ENCODE measurements around the gene GTF2E1. TPM values are rescaled to one million over a fixed set of nuclear protein-coding genes. Genes with fewer than 3 reads are reported as not detected.

The GTF2E1 gene
- total and polyA plus RNA-seq, 2 of the 4 experiments (the other 2 are of a cell fraction): 8.2 to 18.5 TPM

DNA sequence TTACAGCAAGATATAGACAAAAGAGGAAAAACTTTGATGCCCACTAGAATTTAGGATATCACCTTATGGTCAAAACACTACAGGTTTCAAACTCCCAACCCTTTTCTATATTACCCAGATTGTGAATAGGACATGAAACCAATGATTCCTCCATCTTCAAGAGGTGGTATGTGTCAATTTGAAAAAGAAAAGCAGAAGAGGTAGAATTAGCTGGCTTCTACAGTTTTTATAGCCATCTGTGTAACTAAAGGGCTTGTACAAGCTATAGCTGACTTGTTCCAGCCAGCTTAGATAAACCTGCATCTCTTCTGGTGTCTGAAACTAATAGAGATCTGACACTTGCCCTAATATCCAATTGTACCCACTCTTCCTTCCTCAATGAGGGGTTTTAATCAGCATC is 35.6 kb upstream of the GTF2E1 start:
- H3K79me1 ChIP-seq (ENCODE audit: low read depth in 1 of 2, low read length in 2 of 2): peaks cover 0 to 6% of the 10 kb centered on the region in 2 experiments; a peak in 2 of 4 replicates
- no peak overlapping the region for H3K23ac ChIP-seq (ENCODE audit: low read depth, low read length)
- H4K5ac ChIP-seq (ENCODE audit: low read depth, low read length): no peak overlapping the region
- intact Hi-C loops (cut with micrococcal nuclease): no loop called here
- no peak overlapping the region for H2BK15ac ChIP-seq (ENCODE audit: low read depth, low read length)
- in situ Hi-C loops (cut with MboI; ENCODE audit: low sequenced_read_pairs): no loop called here
- no peak overlapping the region for H4K91ac ChIP-seq (ENCODE audit: insufficient read depth, low read depth, low read length)
- peaks cover 5% of the 10 kb centered on the region; the same call in 1 of the 2 replicates for H3K36me3 ChIP-seq (ENCODE audit: control insufficient read depth, insufficient read depth, low read length)
- H2BK120ac ChIP-seq (ENCODE audit: low read depth, low read length): no peak overlapping the region
- dilution Hi-C loops (cut with HindIII; ENCODE audit: low sequenced_read_pairs, unreplicated experiment): no loop called here
- peaks cover 3% of the 10 kb centered on the region; the same call in 1 of the 2 replicates for H3K9me3 ChIP-seq (ENCODE audit: control insufficient read depth, insufficient read depth, low read length)
- H4K8ac ChIP-seq (ENCODE audit: low read depth in 2 of 2, low read length in 2 of 2): no peak overlapping the region
- H4K20me1 ChIP-seq (ENCODE audit: insufficient read depth, low read length): no peaks in the 10 kb centered on the region
- POLR2A ChIA-PET (ENCODE audit: unreplicated experiment): no interaction called here
- no peak overlapping the region for H3K18ac ChIP-seq (ENCODE audit: low read depth, low read length)
- no peak overlapping the region for H3K27ac ChIP-seq (ENCODE audit: insufficient read depth, low read length)
- no peak overlapping the region for H2BK20ac ChIP-seq (ENCODE audit: low read depth, low read length)
- no peak overlapping the region for H3K4me2 ChIP-seq (ENCODE audit: low read depth, low read length)
- no peak overlapping the region for H3K14ac ChIP-seq (replicated peaks; ENCODE audit: low read depth, low read length)
- DNase-seq (no peak), ATAC-seq (ENCODE audit: low read depth) (no peak)
- H2BK5ac ChIP-seq (ENCODE audit: low read depth, low read length, poor library complexity, severe bottlenecking): no peak overlapping the region
- peaks cover 2% of the 10 kb centered on the region for H3K4me1 ChIP-seq (ENCODE audit: control insufficient read depth, insufficient read depth, low read length)
- TF ChIP-seq MAZ (IDR thresholded peaks at IDR 0.05; ENCODE audit: borderline replicate concordance, low read depth, low read length) (no peak), RFX5 (IDR thresholded peaks at IDR 0.05; ENCODE audit: low read depth, low read length) (no peak), MXI1 (IDR thresholded peaks at IDR 0.05; ENCODE audit: borderline replicate concordance, low read depth, low read length) (no peak), RCOR1 (IDR thresholded peaks at IDR 0.05; ENCODE audit: insufficient replicate concordance, low read length) (no peak), BHLHE40 (IDR thresholded peaks at IDR 0.05; ENCODE audit: low read depth, low read length) (no peak), RAD21 (IDR thresholded peaks at IDR 0.05; ENCODE audit: low read length) (no peak), NFE2L2 (IDR thresholded peaks at IDR 0.05; ENCODE audit: low read depth, low read length) (no peak), CHD1 (IDR thresholded peaks at IDR 0.05; ENCODE audit: low read depth, low read length) (no peak)
- TF ChIP-seq, protein P1, sequence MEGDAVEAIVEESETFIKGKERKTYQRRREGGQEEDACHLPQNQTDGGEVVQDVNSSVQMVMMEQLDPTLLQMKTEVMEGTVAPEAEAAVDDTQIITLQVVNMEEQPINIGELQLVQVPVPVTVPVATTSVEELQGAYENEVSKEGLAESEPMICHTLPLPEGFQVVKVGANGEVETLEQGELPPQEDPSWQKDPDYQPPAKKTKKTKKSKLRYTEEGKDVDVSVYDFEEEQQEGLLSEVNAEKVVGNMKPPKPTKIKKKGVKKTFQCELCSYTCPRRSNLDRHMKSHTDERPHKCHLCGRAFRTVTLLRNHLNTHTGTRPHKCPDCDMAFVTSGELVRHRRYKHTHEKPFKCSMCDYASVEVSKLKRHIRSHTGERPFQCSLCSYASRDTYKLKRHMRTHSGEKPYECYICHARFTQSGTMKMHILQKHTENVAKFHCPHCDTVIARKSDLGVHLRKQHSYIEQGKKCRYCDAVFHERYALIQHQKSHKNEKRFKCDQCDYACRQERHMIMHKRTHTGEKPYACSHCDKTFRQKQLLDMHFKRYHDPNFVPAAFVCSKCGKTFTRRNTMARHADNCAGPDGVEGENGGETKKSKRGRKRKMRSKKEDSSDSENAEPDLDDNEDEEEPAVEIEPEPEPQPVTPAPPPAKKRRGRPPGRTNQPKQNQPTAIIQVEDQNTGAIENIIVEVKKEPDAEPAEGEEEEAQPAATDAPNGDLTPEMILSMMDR (conservative IDR thresholded peaks at IDR 0.05; ENCODE audit: low read depth, low read length): no peak
- no peak overlapping the region for H3K56ac ChIP-seq (ENCODE audit: extremely low read depth, insufficient read depth, low read length)
- H3K4me3 ChIP-seq (ENCODE audit: insufficient read depth, low read depth, low read length): no peak overlapping the region
- no TSS peak for BruUV-seq (replicated peaks)
- no peak overlapping the region for H2AK9ac ChIP-seq (replicated peaks; ENCODE audit: low read depth, low read length, poor library complexity)
- no peaks in the 10 kb centered on the region for H3K27me3 ChIP-seq (ENCODE audit: control insufficient read depth, insufficient read depth, low read length)
- no peak overlapping the region for H2AK5ac ChIP-seq (ENCODE audit: low read depth, low read length)
- H3K9me1 ChIP-seq (ENCODE audit: insufficient read depth, low read length): no peaks in the 10 kb centered on the region
- CTCF ChIA-PET: no interaction called here
- H2AFZ ChIP-seq (replicated peaks; ENCODE audit: low read length, poor library complexity): no peak overlapping the region
- H3K9ac ChIP-seq (ENCODE audit: low read depth, low read length): no peak overlapping the region
- H3K4ac ChIP-seq (ENCODE audit: low read depth, low read length): no peak overlapping the region

All from IMR-90 (cell line).